ENCODE results near the gene GAN. TPM values are rescaled to one million over a fixed set of nuclear protein-coding genes. Genes with fewer than 3 reads are reported as not detected.

GAN gene
- total RNA-seq, 1 donor from 2014 or later, result 25.5 TPM

GRCh38 chr16:81321536-81321935, 6.8 kb downstream of the GAN start:
- no peaks in the 10 kb centered on the region for H3K9me3 Mint-ChIP-seq
- DNase-seq (ENCODE audit: low spot score), result no peak
- TF ChIP-seq CTCF (IDR thresholded peaks at IDR 0.05), result no peak
- TF ChIP-seq EZH2 (IDR thresholded peaks at IDR 0.05), result no peak
- no peak for TF ChIP-seq EZH2phosphoT487 (IDR thresholded peaks at IDR 0.05)
- H3K27ac ChIP-seq, result no peak overlapping the region
- peaks cover 2% of the 10 kb centered on the region for H3K27me3 Mint-ChIP-seq (ENCODE audit: insufficient read depth, low read depth)
- no peaks in the 10 kb centered on the region for H3F3A ChIP-seq (ENCODE audit: low read depth)
- H3K4me3 ChIP-seq, result no peak overlapping the region
- peaks cover 92% of the 10 kb centered on the region for H3K79me2 ChIP-seq (ENCODE audit: low read depth)
- H3K9ac ChIP-seq, result no peak overlapping the region
- H4K20me1 ChIP-seq (ENCODE audit: low read depth), result peaks cover 62% of the 10 kb centered on the region
- no peaks in the 10 kb centered on the region for H3K36me3 ChIP-seq
- no peak overlapping the region for H3K4me3 Mint-ChIP-seq
- H3K9me3 ChIP-seq (ENCODE audit: low read depth), result no peaks in the 10 kb centered on the region
- no peak overlapping the region for H3K27ac Mint-ChIP-seq
- H3K36me3 Mint-ChIP-seq, result peaks cover 3% of the 10 kb centered on the region
- no peak overlapping the region for H2AFZ ChIP-seq (replicated peaks)
- peaks cover 7% of the 10 kb centered on the region for H3K4me1 ChIP-seq
- H3K4me2 ChIP-seq, result no peak overlapping the region
- peaks cover 1% of the 10 kb centered on the region for H3K27me3 ChIP-seq
- peaks cover 14% of the 10 kb centered on the region for H3K4me1 Mint-ChIP-seq

GRCh38 chr16:81324808-81325207, 10.0 kb downstream of the GAN start:
- Histone ChIP-seq H3K36me3 (no peaks in the 10 kb centered on the region), H4K20me1 (ENCODE audit: low read depth) (peaks cover 41% of the 10 kb centered on the region)
- H3K27ac Mint-ChIP-seq, result no peak overlapping the region

GRCh38 chr16:81327011-81327410, 12.2 kb downstream of the GAN start:
- peaks cover 5% of the 10 kb centered on the region for H3K36me3 Mint-ChIP-seq
- Histone ChIP-seq H3K27me3 (no peaks in the 10 kb centered on the region), H3F3A (ENCODE audit: low read depth) (no peaks in the 10 kb centered on the region), H3K9ac (no peak overlapping the region), H2AFZ (replicated peaks) (no peak overlapping the region), H3K79me2 (ENCODE audit: low read depth) (peaks cover 64% of the 10 kb centered on the region), H3K36me3 (no peaks in the 10 kb centered on the region), H3K4me3 (no peak overlapping the region), H3K4me2 (no peak overlapping the region), H3K27ac (no peak overlapping the region), H4K20me1 (ENCODE audit: low read depth) (peaks cover 33% of the 10 kb centered on the region), H3K4me1 (peaks cover 6% of the 10 kb centered on the region), H3K9me3 (ENCODE audit: low read depth) (no peaks in the 10 kb centered on the region)
- H3K4me3 Mint-ChIP-seq, result no peak overlapping the region
- no peak overlapping the region for H3K27ac Mint-ChIP-seq
- DNase-seq (ENCODE audit: low spot score), result no peak
- H3K9me3 Mint-ChIP-seq, result no peaks in the 10 kb centered on the region
- H3K27me3 Mint-ChIP-seq (ENCODE audit: insufficient read depth, low read depth), result peaks cover 4% of the 10 kb centered on the region
- TF ChIP-seq EZH2 (IDR thresholded peaks at IDR 0.05), result no peak
- no peak for TF ChIP-seq CTCF (IDR thresholded peaks at IDR 0.05)
- no peak for TF ChIP-seq EZH2phosphoT487 (IDR thresholded peaks at IDR 0.05)
- peaks cover 20% of the 10 kb centered on the region for H3K4me1 Mint-ChIP-seq

More at GRCh38 chr16:81324808-81325207, 10.0 kb downstream of the GAN start:
- peaks cover 77% of the 10 kb centered on the region for H3K79me2 ChIP-seq (ENCODE audit: low read depth)
- no peak overlapping the region for H3K27ac ChIP-seq
- Mint-ChIP-seq H3K4me1 (peaks cover 18% of the 10 kb centered on the region), H3K36me3 (peaks cover 3% of the 10 kb centered on the region), H3K27me3 (ENCODE audit: insufficient read depth, low read depth) (peaks cover 2% of the 10 kb centered on the region), H3K9me3 (no peaks in the 10 kb centered on the region), H3K4me3 (no peak overlapping the region)
- no peaks in the 10 kb centered on the region for H3F3A ChIP-seq (ENCODE audit: low read depth)
- no peak overlapping the region for H3K9ac ChIP-seq
- H3K9me3 ChIP-seq (ENCODE audit: low read depth), result no peaks in the 10 kb centered on the region
- no peaks in the 10 kb centered on the region for H3K27me3 ChIP-seq
- H3K4me1 ChIP-seq, result peaks cover 6% of the 10 kb centered on the region
- no peak overlapping the region for H3K4me3 ChIP-seq
- no peak overlapping the region for H2AFZ ChIP-seq (replicated peaks)
- no peak for TF ChIP-seq CTCF (IDR thresholded peaks at IDR 0.05)
- TF ChIP-seq EZH2phosphoT487 (IDR thresholded peaks at IDR 0.05), result no peak
- DNase-seq (ENCODE audit: low spot score), result no peak
- no peak overlapping the region for H3K4me2 ChIP-seq
